AG10803 (cell line): ENCODE results near the gene SFTPA1.
"Not testable (repeated sequence)": the region's sequence is repeated elsewhere in the genome, so short reads cannot be mapped to it uniquely, and the experiment has no call there.

Experiments
- DNase-seq: peaks from one replicate; pipeline ENCODE4 v3.0.0; 2010; ENCODE audit warnings: low read depth
- H3K4me3 ChIP-seq: 2 replicates; pipeline ENCODE4 v1.5.1; 2011; ENCODE audit warnings: mild to moderate bottlenecking, low read length, control low read depth
- TF ChIP-seq, protein P1 (sequence below): conservative IDR thresholded peaks from 2 replicates; pipeline ENCODE4 v1.5.1; 2011; ENCODE audit warnings: mild to moderate bottlenecking, low read length, control low read depth, inconsistent platforms

The SFTPA1 gene

GRCh38 chr10:79595510-79595909 lies 15.2 kb upstream of the SFTPA1 start:
- TF ChIP-seq, protein P1, sequence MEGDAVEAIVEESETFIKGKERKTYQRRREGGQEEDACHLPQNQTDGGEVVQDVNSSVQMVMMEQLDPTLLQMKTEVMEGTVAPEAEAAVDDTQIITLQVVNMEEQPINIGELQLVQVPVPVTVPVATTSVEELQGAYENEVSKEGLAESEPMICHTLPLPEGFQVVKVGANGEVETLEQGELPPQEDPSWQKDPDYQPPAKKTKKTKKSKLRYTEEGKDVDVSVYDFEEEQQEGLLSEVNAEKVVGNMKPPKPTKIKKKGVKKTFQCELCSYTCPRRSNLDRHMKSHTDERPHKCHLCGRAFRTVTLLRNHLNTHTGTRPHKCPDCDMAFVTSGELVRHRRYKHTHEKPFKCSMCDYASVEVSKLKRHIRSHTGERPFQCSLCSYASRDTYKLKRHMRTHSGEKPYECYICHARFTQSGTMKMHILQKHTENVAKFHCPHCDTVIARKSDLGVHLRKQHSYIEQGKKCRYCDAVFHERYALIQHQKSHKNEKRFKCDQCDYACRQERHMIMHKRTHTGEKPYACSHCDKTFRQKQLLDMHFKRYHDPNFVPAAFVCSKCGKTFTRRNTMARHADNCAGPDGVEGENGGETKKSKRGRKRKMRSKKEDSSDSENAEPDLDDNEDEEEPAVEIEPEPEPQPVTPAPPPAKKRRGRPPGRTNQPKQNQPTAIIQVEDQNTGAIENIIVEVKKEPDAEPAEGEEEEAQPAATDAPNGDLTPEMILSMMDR: no peak
- H3K4me3 ChIP-seq: no peak overlapping the region
- no peak for DNase-seq

DNA sequence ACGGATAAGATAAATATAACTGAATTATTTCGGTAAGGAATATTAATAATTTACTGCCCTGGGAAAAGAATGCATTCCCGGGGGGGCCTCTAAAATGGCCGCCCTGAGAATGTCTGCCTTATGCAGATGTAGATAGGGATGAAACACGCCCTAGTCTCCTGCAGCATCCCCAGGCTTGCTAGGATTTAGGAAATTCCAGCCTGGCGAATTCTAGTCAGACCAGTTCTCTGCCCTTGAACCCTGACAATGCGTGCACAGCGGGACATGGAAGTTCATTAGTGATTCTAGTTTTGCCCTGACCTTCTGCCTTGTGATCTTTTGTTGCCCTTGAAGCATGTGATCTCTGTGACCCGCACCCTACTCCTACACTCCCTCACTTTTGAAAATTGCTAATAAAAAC lies 11.1 kb upstream of the SFTPA1 start:
- DNase-seq: not testable (repeated sequence)

DNA sequence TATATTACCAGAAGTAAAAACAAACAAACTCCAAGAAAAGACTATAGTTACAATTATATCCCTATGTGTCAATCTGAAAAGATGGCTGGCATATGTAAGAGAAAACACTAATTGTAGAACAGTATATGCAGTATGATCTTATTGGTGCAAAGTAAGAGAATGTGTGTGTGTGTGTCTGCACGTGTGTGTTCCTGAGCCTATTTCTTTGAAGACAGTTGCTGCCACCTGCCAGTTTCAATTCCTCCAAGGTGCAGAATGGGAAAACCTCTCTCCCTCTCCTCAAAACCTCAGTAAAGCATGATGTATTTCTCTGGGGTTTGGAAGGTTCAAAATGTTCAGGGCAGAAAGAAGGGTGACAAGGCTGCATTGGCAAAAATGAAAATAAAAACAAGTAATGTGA lies 8.8 kb upstream of the SFTPA1 start:
- TF ChIP-seq, protein P1: no peak
- no peak overlapping the region for H3K4me3 ChIP-seq
- DNase-seq: no peak

More for the DNA sequence above, 11.1 kb upstream of the SFTPA1 start:
- not testable (repeated sequence) for H3K4me3 ChIP-seq

GRCh38 chr10:79602953-79603352 lies 7.8 kb upstream of the SFTPA1 start:
- no peak overlapping the region for H3K4me3 ChIP-seq
- no peak for DNase-seq
- TF ChIP-seq, protein P1: no peak

- TF ChIP-seq, protein P1: no peak
- no peak overlapping the region for H3K4me3 ChIP-seq
- DNase-seq: no peak
These were observed 6.4 kb upstream of the SFTPA1 start for GRCh38 chr10:79604294-79604693.

GRCh38 chr10:79605308-79605707 lies 5.4 kb upstream of the SFTPA1 start:
- no peak overlapping the region for H3K4me3 ChIP-seq
- DNase-seq: no peak
- TF ChIP-seq, protein P1: no peak

DNA sequence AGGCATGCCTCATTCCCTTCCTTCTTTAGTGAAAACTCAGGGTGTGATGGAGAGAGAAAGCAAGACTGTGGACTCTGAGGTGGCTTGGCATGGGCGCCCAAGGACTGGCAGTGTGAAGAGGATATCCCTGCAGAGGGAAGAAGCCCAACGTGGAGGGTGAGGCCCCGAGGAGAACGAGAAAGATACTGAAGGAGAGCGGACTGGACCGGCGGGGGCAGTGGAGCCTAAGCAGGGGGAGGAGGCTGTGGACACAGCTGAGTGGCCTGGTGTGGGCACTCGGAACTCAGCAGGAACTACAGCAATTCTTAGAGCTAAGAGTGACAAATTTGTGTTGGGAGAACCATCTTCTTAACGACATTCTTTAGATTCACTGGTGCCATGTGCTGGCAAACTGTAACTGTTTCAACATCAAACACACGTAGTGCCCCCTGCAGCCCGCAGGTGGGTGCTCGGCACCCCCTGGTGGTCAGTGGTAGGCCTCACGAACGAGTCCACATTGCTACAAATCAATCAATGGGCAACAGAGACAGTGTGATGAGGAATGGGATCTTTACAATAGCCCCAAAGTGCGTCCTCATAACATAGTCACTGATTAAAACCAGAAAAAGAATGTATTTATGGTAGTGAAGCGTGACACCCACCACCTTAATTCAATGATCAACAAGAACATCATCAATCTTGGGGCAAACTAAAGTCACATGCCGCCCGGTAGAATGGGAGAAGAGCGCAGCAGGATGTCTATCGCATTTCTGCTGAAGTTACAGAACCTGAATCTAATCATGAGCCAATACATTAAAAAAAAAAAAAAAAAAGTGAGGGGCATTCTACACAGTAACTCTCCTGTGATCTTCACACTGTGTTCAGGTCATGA lies 2.0 kb upstream of the SFTPA1 start:
- peak; percentile 1 for DNase-seq
- TF ChIP-seq, protein P1: peak; percentile 49
- H3K4me3 ChIP-seq: no peak overlapping the region

DNA sequence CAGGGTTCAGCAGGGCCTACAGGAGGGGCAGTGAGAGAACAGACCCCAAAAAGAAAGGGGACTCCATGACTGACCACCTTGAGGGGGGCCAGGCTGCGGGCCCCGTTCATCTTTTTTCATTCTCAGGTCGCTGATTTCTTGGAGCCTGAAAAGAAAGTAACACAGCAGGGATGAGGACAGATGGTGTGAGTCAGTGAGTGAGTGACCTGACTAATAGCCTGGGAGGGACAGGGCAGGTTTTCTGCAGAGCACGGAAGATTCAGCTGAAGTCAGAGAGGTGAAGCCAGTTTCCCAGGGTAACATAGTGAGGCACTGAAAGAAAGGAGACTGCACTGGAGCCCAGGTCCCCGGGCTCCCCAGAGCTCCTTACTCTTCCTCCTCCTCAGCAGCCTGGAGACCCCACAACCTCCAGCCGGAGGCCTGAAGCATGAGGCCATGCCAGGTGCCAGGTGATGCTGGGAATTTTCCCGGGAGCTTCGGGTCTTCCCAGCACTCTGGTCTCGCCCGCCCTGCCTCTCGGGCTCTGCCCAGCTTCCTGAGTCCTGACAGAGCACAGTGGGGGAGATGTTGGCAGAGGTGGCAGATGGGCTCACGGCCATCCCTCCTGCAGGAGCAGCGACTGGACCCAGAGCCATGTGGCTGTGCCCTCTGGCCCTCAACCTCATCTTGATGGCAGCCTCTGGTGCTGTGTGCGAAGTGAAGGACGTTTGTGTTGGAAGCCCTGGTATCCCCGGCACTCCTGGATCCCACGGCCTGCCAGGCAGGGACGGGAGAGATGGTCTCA lies 646 bp downstream of the SFTPA1 start:
- DNase-seq: peak; percentile 3
- not testable (repeated sequence) for H3K4me3 ChIP-seq
